Ascending aorta (tissue), 2 donors: ENCODE measurements around the gene MOCOS. TPM values are rescaled to one million over a fixed set of nuclear protein-coding genes. Genes with fewer than 3 reads are reported as not detected.

Experiments
- DNase-seq, 2 donors: peaks; one replicate each; pipeline ENCODE4 v3.0.0-alpha.2; 2019; ENCODE audit warnings: low spot score in 2 of 2
- H3K27ac ChIP-seq, 2 donors: fragments of 200-600 bp; sonication (generic); one replicate each; pipeline ENCODE4 v1.5.1; 2016 to 2017; ENCODE audit warnings: mild to moderate bottlenecking in 1 of 2
- H3K27me3 ChIP-seq: fragments of 200-600 bp; sonication (generic); one replicate; pipeline ENCODE4 v1.5.1; 2017
- H3K36me3 ChIP-seq, 2 donors: fragments of 200-600 bp; sonication (generic); one replicate each; pipeline ENCODE4 v1.5.1; 2016
- H3K4me1 ChIP-seq, 2 donors: fragments of 200-600 bp; sonication (generic); one replicate each; pipeline ENCODE4 v1.5.1; 2016 to 2017; ENCODE audit warnings: mild to moderate bottlenecking in 1 of 2
- H3K4me3 ChIP-seq, 2 donors: fragments of 200-600 bp; sonication (generic); one replicate each; pipeline ENCODE4 v1.5.1; 2016 to 2017; ENCODE audit warnings: mild to moderate bottlenecking in 1 of 2
- H3K9me3 ChIP-seq, 2 donors: fragments of 200-600 bp; sonication (generic); one replicate each; pipeline ENCODE4 v1.5.1; 2016
- CTCF ChIP-seq, 3 experiments: fragments of 200-600 bp in 2 of 3; fragments of 450-650 bp in 1 of 3; sonication (generic) in 2 of 3; IDR thresholded peaks; one replicate each; pipeline ENCODE4 v1.5.1; 2016 to 2019; ENCODE audit warnings: antibody characterized with exemption in 3 of 3, mild to moderate bottlenecking in 1 of 3, moderate library complexity in 1 of 3
- intact Hi-C: fragments of 100-400 bp; cut with DNase I; formaldehyde crosslinking; loops from one replicate; pipeline ENCODE4 v1.15.1; 2023
- total RNA-seq: library from RNA; depleted of rRNA; stranded (reverse); fragments of >200 nt; gene quantifications from one replicate; pipeline ENCODE4 v1.1.0, GENCODE V29; 2016

MOCOS gene
- total RNA-seq, 1 donor from 2014 or later, result 0.21 TPM

- no peak for DNase-seq
Measured at GRCh38 chr18:36305375-36305774, 118.1 kb downstream of the MOCOS start.

GRCh38 chr18:36307513-36307912 lies 120.2 kb downstream of the MOCOS start:
- H3K9me3 ChIP-seq, result no peaks in the 10 kb centered on the region
- no peaks in the 10 kb centered on the region for H3K4me1 ChIP-seq
- H3K27ac ChIP-seq, result no peak overlapping the region
- no peaks in the 10 kb centered on the region for H3K36me3 ChIP-seq
- intact Hi-C loops, result no loop called here
- no peak for DNase-seq
- H3K4me3 ChIP-seq, result no peak overlapping the region
- TF ChIP-seq CTCF (IDR thresholded peaks at IDR 0.05), result no peak
- H3K27me3 ChIP-seq, result no peaks in the 10 kb centered on the region

More at GRCh38 chr18:36305375-36305774, 118.1 kb downstream of the MOCOS start:
- TF ChIP-seq CTCF (IDR thresholded peaks at IDR 0.05), result no peak
- Histone ChIP-seq H3K9me3 (no peaks in the 10 kb centered on the region), H3K27ac (no peak overlapping the region), H3K4me3 (no peak overlapping the region), H3K36me3 (no peaks in the 10 kb centered on the region), H3K27me3 (no peaks in the 10 kb centered on the region), H3K4me1 (peaks cover 0 to 1% of the 10 kb centered on the region in 2 donors)
- intact Hi-C loops, result no loop called here

- Histone ChIP-seq H3K4me3 (no peak overlapping the region), H3K9me3 (no peaks in the 10 kb centered on the region), H3K27ac (no peak overlapping the region), H3K27me3 (no peaks in the 10 kb centered on the region), H3K36me3 (no peaks in the 10 kb centered on the region), H3K4me1 (no peaks in the 10 kb centered on the region)
- no peak for DNase-seq
- no peak for TF ChIP-seq CTCF (IDR thresholded peaks at IDR 0.05)
- intact Hi-C loops, result no loop called here
Measured at GRCh38 chr18:36308711-36309435, 121.6 kb downstream of the MOCOS start.

- Histone ChIP-seq H3K27ac (no peak overlapping the region), H3K9me3 (no peaks in the 10 kb centered on the region), H3K27me3 (no peaks in the 10 kb centered on the region), H3K4me3 (no peak overlapping the region), H3K4me1 (peaks cover 0 to 3% of the 10 kb centered on the region in 2 donors), H3K36me3 (no peaks in the 10 kb centered on the region)
- DNase-seq, result no peak
- TF ChIP-seq CTCF (IDR thresholded peaks at IDR 0.05), result no peak
- intact Hi-C loops, result no loop called here
Measured at GRCh38 chr18:36309436-36310391, 122.4 kb downstream of the MOCOS start.

- TF ChIP-seq CTCF (IDR thresholded peaks at IDR 0.05), result no peak
Measured at GRCh38 chr18:36311026-36311570, 123.8 kb downstream of the MOCOS start.

More at GRCh38 chr18:36311026-36311570, 123.8 kb downstream of the MOCOS start:
- no peak overlapping the region for H3K27ac ChIP-seq
- H3K36me3 ChIP-seq, result no peaks in the 10 kb centered on the region
- no peaks in the 10 kb centered on the region for H3K27me3 ChIP-seq
- intact Hi-C loops, result no loop called here
- H3K4me1 ChIP-seq, result peaks cover 0 to 3% of the 10 kb centered on the region in 2 donors
- DNase-seq, result no peak
- H3K4me3 ChIP-seq, result no peak overlapping the region
- H3K9me3 ChIP-seq, result no peaks in the 10 kb centered on the region
